Heart left ventricle (tissue), 16 donors: ENCODE measurements around the gene NDOR1. TPM values are rescaled to one million over a fixed set of nuclear protein-coding genes. Genes with fewer than 3 reads are reported as not detected.

ENCODE experiments used
- ATAC-seq, 4 donors: fragments of 200-7000 bp; cut with Tn5 transposase; one replicate each; pipeline ENCODE4 v1.9.1; 2020 to 2022; ENCODE audit warnings: moderate library complexity in 4 of 4, mild to moderate bottlenecking in 3 of 4, moderate number of reproducible peaks in 1 of 4
- DNase-seq, 5 donors: peaks; one replicate each; pipeline ENCODE4 v3.0.0-alpha.2; 2020
- H3K27ac ChIP-seq, 12 donors: fragments of 200-600 bp; sonication (generic) in 4 of 12; one replicate each; pipeline versions ENCODE4 v1.5.0 to v1.8.0; 2016 to 2022; ENCODE audit warnings: mild to moderate bottlenecking in 2 of 12
- H3K27me3 ChIP-seq, 9 donors: fragments of 200-600 bp; sonication (generic) in 2 of 9; one replicate each; pipeline versions ENCODE4 v1.5.1 to v1.8.0; 2016 to 2022; ENCODE audit warnings: mild to moderate bottlenecking in 3 of 9
- H3K36me3 ChIP-seq, 9 donors: fragments of 200-600 bp; sonication (generic) in 2 of 9; one replicate each; pipeline versions ENCODE4 v1.5.0 to v1.8.0; 2018 to 2022; ENCODE audit warnings: mild to moderate bottlenecking in 2 of 9
- H3K4me1 ChIP-seq, 12 donors: fragments of 200-600 bp; sonication (generic) in 4 of 12; one replicate each; pipeline versions ENCODE4 v1.5.0 to v1.8.0; 2016 to 2022; ENCODE audit warnings: mild to moderate bottlenecking in 3 of 12
- H3K4me3 ChIP-seq, 12 donors: fragments of 200-600 bp; sonication (generic) in 4 of 12; one replicate each; pipeline versions ENCODE4 v1.5.0 to v1.8.0; 2017 to 2022; ENCODE audit warnings: mild to moderate bottlenecking in 9 of 12, moderate library complexity in 4 of 12
- H3K9me3 ChIP-seq, 12 donors: fragments of 200-600 bp; sonication (generic) in 4 of 12; one replicate each; pipeline versions ENCODE4 v1.5.0 to v1.8.0; 2016 to 2022; ENCODE audit warnings: mild to moderate bottlenecking in 1 of 12
- POLR2A ChIP-seq, 2 donors: fragments of 450-650 bp; IDR thresholded peaks; one replicate each; pipeline ENCODE4 v1.6.1; 2017; ENCODE audit warnings: antibody characterized with exemption in 2 of 2, mild to moderate bottlenecking in 2 of 2, moderate library complexity in 2 of 2
- WGBS, 4 donors: extraction: QIAGEN DNeasy Blood & Tissue Kit in 2 of 4; methylation state at CpG; one replicate each; pipeline versions ENCODE4 v1.1.5 to v1.1.7; 2013 to 2018; 5-methylcytosine and 5-hydroxymethylcytosine counted together
- intact Hi-C, 10 donors: fragments of 100-400 bp; cut with DNase I; formaldehyde crosslinking; loops; one replicate each; pipeline versions ENCODE4 v1.11.1 to v1.14.2; 2022
- long read RNA-seq, 3 donors: library from polyadenylated mRNA; unstranded; transcript quantifications; one replicate each; pipeline ENCODE4 v2.0.0, GENCODE V29; 2020 to 2021
- polyA plus RNA-seq, 2 donors: library from polyadenylated mRNA; stranded (reverse); fragments of 200-250 nt; gene quantifications; one replicate each; pipeline ENCODE4 v1.2.3, GENCODE V29; 2013
- total RNA-seq, 9 donors: library from RNA; depleted of rRNA in 2 of 9; stranded (reverse); fragments of >200 nt in 2 of 9; fragmentation: NEBNext Ultra II Directional in 3 of 9; extraction: Animal tissue kit (Norgen Biotek cat#: 25700) in 3 of 9; gene quantifications; one replicate each; pipeline versions ENCODE4 v1.1.0 to v1.2.4, GENCODE V29; 2016 to 2023
- TF ChIP-seq, protein P1 (sequence below), 12 donors: fragments of 200-600 bp; sonication (generic) in 4 of 12; IDR thresholded peaks; one replicate each; pipeline versions ENCODE4 v1.5.0 to v1.8.0; 2018 to 2022; ENCODE audit warnings: antibody characterized with exemption in 12 of 12, mild to moderate bottlenecking in 5 of 12
- donor health status: ischemic (EF 13 %, LVEDD 7.1; RV severe dilation, severe dysfunction).
- donor health status: healthy with polysubstance abuse.
- donor health status: DM: no; HTN: yes; CAD: no.
- donor health status: DM: no; HTN: no; CAD: no.
- donor health status: ischemic (EF 25% LVEDD 6.9; RV normal size, moderate dysfunction).
- donor health status: ischemic (EF 25% LVEDD 5.7; RV mildly dilated, moderate dysfunction).
- donor health status: healthy.
- donor health status: DM: yes; HTN: yes; CAD: no.
- donor health status: ischemic (EF 35%, LVEDD 5.7; RV mildly dilated, moderate dysfunction).
- donor health status: nonischemic (EF 11% LVEDD 7.7; RV severe dilation, severe dysfunction).
- donor health status: DM: yes; HTN: yes; CAD: no.
- donor health status: PGD.
- donor health status: ischemic (EF 29% LVEDD 5.4; RV normal size, mild dysfunction).
- donor health status: nonischemic (EF 23%, LVEDD 6.1; RV moderate dilation, normal function).

Gene NDOR1
- 1 to 10 TPM; 4.5 to 9.6 (median 6.1) TPM for total RNA-seq
- 1 to 10 TPM; 6.2 to 9.2 TPM for polyA plus RNA-seq
- long read RNA-seq, donor 1, partial matches to known transcripts: 3 of 5 reads
- long read RNA-seq, donor 1, other reads (novel, unspliced or antisense): 1 of 5 reads
- long read RNA-seq, donor 2, partial matches to known transcripts: 1 of 10 reads
- long read RNA-seq, donor 2, other reads (novel, unspliced or antisense): 8 of 10 reads
- long read RNA-seq, donor 3, partial matches to known transcripts: 2 of 4 reads
- long read RNA-seq, donor 3, other reads (novel, unspliced or antisense): 2 of 4 reads

DNA sequence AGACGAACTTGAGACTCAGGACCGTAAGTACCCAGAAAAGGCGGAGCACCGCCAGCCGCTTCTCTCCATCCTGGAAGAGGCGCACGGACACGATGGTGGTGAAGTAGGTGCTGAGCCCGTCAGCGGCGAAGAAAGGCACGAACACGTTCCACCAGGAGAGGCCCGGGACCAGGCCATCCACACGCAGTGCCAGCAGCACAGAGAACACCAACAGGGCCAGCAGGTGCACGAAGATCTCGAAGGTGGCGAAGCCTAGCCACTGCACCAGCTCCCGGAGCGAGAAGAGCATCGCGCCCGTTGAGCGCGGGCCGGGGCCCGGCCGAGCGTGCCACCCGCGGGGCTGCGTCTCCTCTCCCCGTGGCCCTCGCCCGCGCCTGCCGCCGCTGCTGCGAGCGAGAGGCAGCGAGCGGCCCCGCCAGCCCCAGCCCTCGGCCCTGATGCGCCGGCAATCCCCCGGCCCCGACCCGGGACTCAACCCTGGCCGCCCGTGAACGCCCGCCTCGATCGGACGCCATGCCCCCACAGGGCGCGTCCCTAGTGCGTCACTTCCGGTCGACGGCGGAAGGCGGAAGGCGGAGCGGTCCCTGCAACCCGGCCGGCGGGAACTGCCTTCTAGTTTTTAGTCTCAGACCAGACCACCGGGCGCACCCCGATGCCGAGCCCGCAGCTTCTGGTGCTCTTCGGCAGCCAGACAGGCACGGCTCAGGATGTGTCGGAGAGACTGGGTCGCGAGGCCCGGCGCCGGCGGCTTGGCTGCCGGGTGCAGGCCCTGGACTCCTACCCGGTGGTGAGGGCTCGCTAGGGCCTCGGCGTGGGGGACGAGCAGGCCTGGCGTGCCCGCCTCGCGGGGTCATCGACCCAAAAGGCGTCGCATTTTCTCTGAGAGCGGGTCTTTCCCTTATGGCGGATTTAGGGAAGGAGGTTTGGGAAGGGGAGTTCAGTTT is at the start of gene NDOR1, which contains the start of gene TMEM203:
NDOR1 (plus strand) TSS at position 575 of the 944 bp plus-strand sequence; CDS start at position 653, 78 bp downstream.
TMEM203 (minus strand) TSS at position 523 of the 944 bp plus-strand sequence; CDS start at position 289, 234 bp downstream.
- H3K27ac ChIP-seq: peak within 1 kb of the TSS; percentile 72 to 94 (median 87)
- H3K27me3 ChIP-seq: no peaks in the 10 kb centered on the region
- H3K36me3 ChIP-seq: peaks cover 0 to 24% (median 0%) of the 10 kb centered on the region in 9 donors
- TF ChIP-seq POLR2A (IDR thresholded peaks at IDR 0.05): peak; percentile 35 to 83
- TF ChIP-seq, protein P1, sequence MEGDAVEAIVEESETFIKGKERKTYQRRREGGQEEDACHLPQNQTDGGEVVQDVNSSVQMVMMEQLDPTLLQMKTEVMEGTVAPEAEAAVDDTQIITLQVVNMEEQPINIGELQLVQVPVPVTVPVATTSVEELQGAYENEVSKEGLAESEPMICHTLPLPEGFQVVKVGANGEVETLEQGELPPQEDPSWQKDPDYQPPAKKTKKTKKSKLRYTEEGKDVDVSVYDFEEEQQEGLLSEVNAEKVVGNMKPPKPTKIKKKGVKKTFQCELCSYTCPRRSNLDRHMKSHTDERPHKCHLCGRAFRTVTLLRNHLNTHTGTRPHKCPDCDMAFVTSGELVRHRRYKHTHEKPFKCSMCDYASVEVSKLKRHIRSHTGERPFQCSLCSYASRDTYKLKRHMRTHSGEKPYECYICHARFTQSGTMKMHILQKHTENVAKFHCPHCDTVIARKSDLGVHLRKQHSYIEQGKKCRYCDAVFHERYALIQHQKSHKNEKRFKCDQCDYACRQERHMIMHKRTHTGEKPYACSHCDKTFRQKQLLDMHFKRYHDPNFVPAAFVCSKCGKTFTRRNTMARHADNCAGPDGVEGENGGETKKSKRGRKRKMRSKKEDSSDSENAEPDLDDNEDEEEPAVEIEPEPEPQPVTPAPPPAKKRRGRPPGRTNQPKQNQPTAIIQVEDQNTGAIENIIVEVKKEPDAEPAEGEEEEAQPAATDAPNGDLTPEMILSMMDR (IDR thresholded peaks at IDR 0.05): no peak
- peaks cover 7 to 64% (median 50%) of the 10 kb centered on the region in 12 donors for H3K4me1 ChIP-seq
- H3K4me3 ChIP-seq: peak within 1 kb of the TSS; percentile 73 to 100 (median 98)
- H3K9me3 ChIP-seq: no peaks in the 10 kb centered on the region
- intact Hi-C loops: loop anchor here in 2 of 10 donors (2.0 kb wide), 1 partner anchor 17 kb away; the partner anchor contains the start of gene RNF208 (in 2 of the 2)
- 0% methylated on average over 45 to 98 of the region's 98 CpGs for WGBS, 4 donors
- DNase-seq (peak; percentile 92 to 97 (median 94)), ATAC-seq (peak in 3 of 4 donors; percentile 48 to 69 (median 68))

DNA sequence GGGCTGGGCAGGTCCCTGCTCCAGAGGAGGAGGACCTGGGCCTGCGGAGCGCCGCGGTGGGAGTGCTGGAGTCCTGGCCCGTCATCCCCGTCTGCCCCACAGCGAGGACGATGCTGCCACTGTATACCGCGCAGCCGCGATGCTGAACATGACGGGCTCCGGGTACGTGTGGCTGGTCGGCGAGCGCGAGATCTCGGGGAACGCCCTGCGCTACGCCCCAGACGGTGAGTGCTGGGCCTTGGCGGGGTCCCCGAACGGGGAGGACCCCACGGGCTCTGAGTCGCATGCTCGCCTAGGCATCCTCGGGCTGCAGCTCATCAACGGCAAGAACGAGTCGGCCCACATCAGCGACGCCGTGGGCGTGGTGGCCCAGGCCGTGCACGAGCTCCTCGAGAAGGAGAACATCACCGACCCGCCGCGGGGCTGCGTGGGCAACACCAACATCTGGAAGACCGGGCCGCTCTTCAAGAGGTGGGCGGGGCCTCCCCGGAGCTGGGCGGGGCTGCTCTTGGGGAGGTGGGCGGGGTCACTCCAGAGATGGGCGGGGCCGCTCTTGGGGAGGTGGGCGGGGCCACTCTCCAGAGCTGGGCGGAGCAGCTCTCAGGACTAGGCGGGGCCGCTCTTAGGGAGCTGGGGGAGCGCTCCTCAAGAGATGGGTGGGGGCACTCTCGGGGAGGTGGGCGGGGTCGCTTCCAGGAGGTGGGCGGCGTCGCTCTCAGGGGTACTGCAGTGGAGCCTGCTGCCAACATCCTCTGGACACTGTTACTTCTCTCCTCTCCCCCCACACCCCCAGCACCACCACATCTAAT is 48.7 kb upstream of the NDOR1 start:
- no peaks in the 10 kb centered on the region for H3K9me3 ChIP-seq
- ATAC-seq (peak in 3 of 4 donors; percentile 53 to 81 (median 66)), DNase-seq (peak in 3 of 5 donors; percentile 44 to 82 (median 51))
- intact Hi-C loops: no loop called here
- peaks cover 0 to 13% (median 5%) of the 10 kb centered on the region in 12 donors for H3K4me1 ChIP-seq
- H3K27me3 ChIP-seq: peaks cover 28 to 74% (median 63%) of the 10 kb centered on the region in 9 donors
- WGBS, 4 donors: 1 to 3% (median 2%) methylated on average over 6 to 65 of the region's 65 CpGs
- H3K36me3 ChIP-seq: no peaks in the 10 kb centered on the region
- H3K27ac ChIP-seq: no peak overlapping the region
- TF ChIP-seq, protein P1 (IDR thresholded peaks at IDR 0.05): no peak
- no peak for TF ChIP-seq POLR2A (IDR thresholded peaks at IDR 0.05)
- peak overlapping the region in 5 of 12 donors; percentile 5 to 35 (median 17) for H3K4me3 ChIP-seq

DNA sequence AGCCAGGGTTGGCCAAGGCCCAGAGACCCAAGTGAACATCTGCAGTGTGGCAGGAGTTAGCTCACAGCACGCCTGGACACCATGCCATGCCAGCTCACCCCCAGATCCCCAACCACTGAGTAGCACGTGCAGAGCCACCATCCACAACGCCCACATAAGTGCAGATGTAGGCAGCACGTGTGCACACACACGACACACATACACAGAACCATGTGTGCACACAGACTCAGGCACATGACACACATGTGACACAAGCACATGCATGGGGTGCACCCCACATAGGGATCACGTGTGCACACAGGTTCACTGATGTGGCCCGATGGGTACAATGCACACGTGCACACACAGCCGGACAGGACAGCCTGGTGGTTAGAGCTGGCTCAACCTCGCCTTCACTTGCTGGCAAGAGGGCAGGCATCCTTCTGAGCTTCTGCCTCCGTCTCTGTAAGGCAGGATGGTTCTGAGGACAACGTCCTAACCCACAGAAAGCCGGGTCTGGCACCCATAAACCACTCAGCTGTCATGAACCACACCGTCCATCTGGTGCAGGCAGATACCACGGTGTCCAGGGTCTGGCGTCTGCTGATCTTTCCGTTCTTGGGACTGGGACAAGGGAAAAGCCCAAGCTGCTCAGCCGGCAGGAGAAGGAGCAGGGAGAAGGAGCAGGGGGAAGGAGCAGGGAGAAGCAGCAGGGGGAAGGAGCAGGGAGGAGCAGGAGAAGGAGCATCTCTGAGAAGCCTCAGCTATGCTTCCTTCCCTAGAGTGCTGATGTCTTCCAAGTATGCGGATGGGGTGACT is 47.7 kb upstream of the NDOR1 start:
- Histone ChIP-seq H3K36me3 (no peaks in the 10 kb centered on the region), H3K4me3 (no peak overlapping the region), H3K27me3 (peaks cover 36 to 84% (median 74%) of the 10 kb centered on the region in 9 donors), H3K9me3 (no peaks in the 10 kb centered on the region), H3K27ac (no peak overlapping the region), H3K4me1 (peaks cover 0 to 23% (median 7%) of the 10 kb centered on the region in 12 donors)
- intact Hi-C loops: no loop called here
- ATAC-seq (no peak), DNase-seq (no peak)
- 60 to 68% (median 66%) methylated on average over 15 to 19 of the region's 19 CpGs for WGBS, 4 donors
- no peak for TF ChIP-seq POLR2A (IDR thresholded peaks at IDR 0.05)
- TF ChIP-seq, protein P1 (IDR thresholded peaks at IDR 0.05): no peak
